ENCODE measurements around the gene CCDC106. TPM values are rescaled to one million over a fixed set of nuclear protein-coding genes. Genes with fewer than 3 reads are reported as not detected.

Gene CCDC106
- total RNA-seq, 1 experiment from 2014 or later: 17.4 TPM

DNA sequence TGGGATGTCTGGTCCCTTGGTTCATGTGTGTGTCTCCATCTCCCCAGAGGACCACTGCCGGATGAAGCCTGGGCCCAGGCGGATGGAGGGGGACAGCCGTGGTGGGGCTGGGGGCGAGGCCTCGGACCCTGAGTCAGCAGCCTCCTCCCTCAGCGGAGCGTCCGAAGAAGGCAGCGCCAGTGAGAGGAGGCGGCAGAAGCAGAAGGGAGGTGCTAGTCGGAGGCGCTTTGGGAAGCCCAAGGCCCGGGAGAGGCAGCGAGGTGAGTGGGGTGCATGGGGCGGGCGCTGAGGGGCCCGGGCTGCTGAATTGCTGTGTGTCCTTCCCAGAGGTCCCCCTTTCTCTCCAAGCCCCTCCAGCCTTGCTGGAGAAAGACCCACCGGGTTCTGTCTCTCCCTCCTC is 3.2 kb downstream of the CCDC106 start:
- no peaks in the 10 kb centered on the region for H3K9me3 ChIP-seq
- Mint-ChIP-seq H3K27me3 (ENCODE audit: insufficient read depth, unreplicated experiment) (no peaks in the 10 kb centered on the region), H3K27ac (ENCODE audit: unreplicated experiment) (peak overlapping the region; percentile 36), H3K4me3 (ENCODE audit: unreplicated experiment) (no peak overlapping the region), H3K9me3 (ENCODE audit: unreplicated experiment) (no peaks in the 10 kb centered on the region), H3K36me3 (ENCODE audit: insufficient read depth, unreplicated experiment) (peaks cover 75% of the 10 kb centered on the region), H3K4me1 (ENCODE audit: low read depth, unreplicated experiment) (peaks cover 5% of the 10 kb centered on the region)
- CTCF ChIA-PET: no interaction called here
- H3K36me3 ChIP-seq (ENCODE audit: control insufficient read depth, insufficient read depth, low read length): no peaks in the 10 kb centered on the region
- DNase-seq: no peak
- 0 out of 2 replicates have a peak, but pooled peaks cover 3% of the 10 kb centered on the region for H3K4me1 ChIP-seq
- TF ChIP-seq, protein P1, sequence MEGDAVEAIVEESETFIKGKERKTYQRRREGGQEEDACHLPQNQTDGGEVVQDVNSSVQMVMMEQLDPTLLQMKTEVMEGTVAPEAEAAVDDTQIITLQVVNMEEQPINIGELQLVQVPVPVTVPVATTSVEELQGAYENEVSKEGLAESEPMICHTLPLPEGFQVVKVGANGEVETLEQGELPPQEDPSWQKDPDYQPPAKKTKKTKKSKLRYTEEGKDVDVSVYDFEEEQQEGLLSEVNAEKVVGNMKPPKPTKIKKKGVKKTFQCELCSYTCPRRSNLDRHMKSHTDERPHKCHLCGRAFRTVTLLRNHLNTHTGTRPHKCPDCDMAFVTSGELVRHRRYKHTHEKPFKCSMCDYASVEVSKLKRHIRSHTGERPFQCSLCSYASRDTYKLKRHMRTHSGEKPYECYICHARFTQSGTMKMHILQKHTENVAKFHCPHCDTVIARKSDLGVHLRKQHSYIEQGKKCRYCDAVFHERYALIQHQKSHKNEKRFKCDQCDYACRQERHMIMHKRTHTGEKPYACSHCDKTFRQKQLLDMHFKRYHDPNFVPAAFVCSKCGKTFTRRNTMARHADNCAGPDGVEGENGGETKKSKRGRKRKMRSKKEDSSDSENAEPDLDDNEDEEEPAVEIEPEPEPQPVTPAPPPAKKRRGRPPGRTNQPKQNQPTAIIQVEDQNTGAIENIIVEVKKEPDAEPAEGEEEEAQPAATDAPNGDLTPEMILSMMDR (IDR thresholded peaks at IDR 0.05; ENCODE audit: insufficient read depth in 1 of 2, low read depth in 1 of 2, low read length in 1 of 2, severe bottlenecking in 1 of 2, unreplicated experiment in 1 of 2): no peak
- no peaks in the 10 kb centered on the region for H3K27me3 ChIP-seq (replicated peaks; ENCODE audit: control insufficient read depth, insufficient read depth, low read length)
- BruUV-seq (replicated peaks): no TSS peak
- intact Hi-C loops (cut with micrococcal nuclease; ENCODE audit: unreplicated experiment): loop anchor here (10.0 kb wide), 1 partner anchor 494 kb away; the partner anchor contains the start of gene ZNF444
- no peak overlapping the region for H3K4me3 ChIP-seq (ENCODE audit: low read depth, low read length)
- POLR2A ChIA-PET: no interaction called here

GRCh38 chr19:55652311-55653128 is 4.5 kb downstream of the CCDC106 start:
- TF ChIP-seq, protein P1 (IDR thresholded peaks at IDR 0.05; ENCODE audit: insufficient read depth in 1 of 2, low read depth in 1 of 2, low read length in 1 of 2, severe bottlenecking in 1 of 2, unreplicated experiment in 1 of 2): no peak
- H3K4me3 ChIP-seq (ENCODE audit: low read depth, low read length): no peak overlapping the region
- ChIA-PET POLR2A (no interaction called here), CTCF (interaction anchor here (0.6 to 1.0 kb wide), 5 partner anchors 15 to 224 kb away, joined by 3 to 9 read pairs (median 5); no protein-coding TSS in a partner anchor)
- no TSS peak for BruUV-seq (replicated peaks)
- no peaks in the 10 kb centered on the region for H3K36me3 ChIP-seq (ENCODE audit: control insufficient read depth, insufficient read depth, low read length)
- Mint-ChIP-seq H3K4me1 (ENCODE audit: low read depth, unreplicated experiment) (peaks cover 8% of the 10 kb centered on the region), H3K4me3 (ENCODE audit: unreplicated experiment) (peak overlapping the region; percentile 98), H3K9me3 (ENCODE audit: unreplicated experiment) (no peaks in the 10 kb centered on the region), H3K36me3 (ENCODE audit: insufficient read depth, unreplicated experiment) (peaks cover 63% of the 10 kb centered on the region), H3K27ac (ENCODE audit: unreplicated experiment) (peak overlapping the region; percentile 98), H3K27me3 (ENCODE audit: insufficient read depth, unreplicated experiment) (no peaks in the 10 kb centered on the region)
- H3K27me3 ChIP-seq (replicated peaks; ENCODE audit: control insufficient read depth, insufficient read depth, low read length): no peaks in the 10 kb centered on the region
- H3K9me3 ChIP-seq: no peaks in the 10 kb centered on the region
- H3K4me1 ChIP-seq: peaks cover 9% of the 10 kb centered on the region; the same call in 1 of the 2 replicates
- DNase-seq: no peak
- intact Hi-C loops (cut with micrococcal nuclease; ENCODE audit: unreplicated experiment): loop anchor here (10.0 kb wide), 1 partner anchor 492 kb away; the partner anchor contains the start of gene ZNF444

DNA sequence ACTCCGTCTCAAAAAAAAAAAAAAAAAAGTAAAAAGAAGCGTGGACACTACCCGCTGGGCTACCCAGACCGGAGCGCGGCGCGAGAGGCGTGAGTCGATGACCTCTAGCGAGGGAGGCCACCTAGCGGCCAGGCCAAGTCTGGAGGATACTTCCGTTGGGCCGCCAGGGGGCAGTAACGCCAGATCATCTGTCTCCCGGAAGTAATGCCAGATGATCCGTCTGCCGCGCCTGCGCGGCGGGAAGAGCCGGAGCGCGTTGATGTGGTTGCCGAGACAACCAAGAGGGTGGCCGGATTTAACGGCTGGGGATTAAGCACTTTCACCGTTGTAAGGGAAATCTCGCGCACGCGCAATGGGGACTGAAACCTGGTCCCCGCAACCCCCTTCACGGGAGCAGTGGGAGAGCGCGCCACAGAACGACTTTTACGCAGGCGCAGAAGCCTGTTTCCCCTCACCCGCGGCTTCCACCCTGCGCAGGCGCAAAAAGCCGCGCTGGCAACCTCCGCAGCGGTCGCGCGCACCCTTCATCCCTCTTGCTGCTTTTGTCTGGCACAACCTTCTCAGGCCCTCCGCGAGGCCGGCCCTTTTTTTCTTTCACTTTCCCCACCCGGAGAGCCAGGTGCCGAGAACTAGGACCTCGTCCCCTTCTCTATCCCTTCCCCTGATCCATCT is 5.8 kb downstream of the CCDC106 start:
- peak overlapping the region; percentile 87 for H3K4me3 ChIP-seq (ENCODE audit: low read depth, low read length)
- BruUV-seq (replicated peaks): TSS peak; percentile 51
- ChIA-PET CTCF (interaction anchor here (0.6 to 1.6 kb wide), 33 partner anchors 11 to 1479 kb away, joined by 3 to 53 read pairs (median 4); partner anchors contain the start of genes FIZ1, ISOC2, MBOAT7 and ZNF581), POLR2A (interaction anchor here (0.7 to 1.7 kb wide), 18 partner anchors 11 to 537 kb away, joined by 3 to 17 read pairs (median 8); partner anchors contain the start of genes FIZ1, HSPBP1, ISOC2 and KMT5C)
- Mint-ChIP-seq H3K36me3 (ENCODE audit: insufficient read depth, unreplicated experiment) (peaks cover 56% of the 10 kb centered on the region), H3K27ac (ENCODE audit: unreplicated experiment) (peak overlapping the region; percentile 98), H3K27me3 (ENCODE audit: insufficient read depth, unreplicated experiment) (no peaks in the 10 kb centered on the region), H3K4me1 (ENCODE audit: low read depth, unreplicated experiment) (peaks cover 8% of the 10 kb centered on the region), H3K9me3 (ENCODE audit: unreplicated experiment) (no peaks in the 10 kb centered on the region), H3K4me3 (ENCODE audit: unreplicated experiment) (peak overlapping the region; percentile 98)
- TF ChIP-seq, protein P1 (IDR thresholded peaks at IDR 0.05; ENCODE audit: insufficient read depth in 1 of 2, low read depth in 1 of 2, low read length in 1 of 2, severe bottlenecking in 1 of 2, unreplicated experiment in 1 of 2): peak; percentile 100
- peak; percentile 98 to 99 for DNase-seq
- H3K9me3 ChIP-seq: no peaks in the 10 kb centered on the region
- H3K27me3 ChIP-seq (replicated peaks; ENCODE audit: control insufficient read depth, insufficient read depth, low read length): no peaks in the 10 kb centered on the region
- H3K4me1 ChIP-seq: peaks cover 6% of the 10 kb centered on the region; the same call in 1 of the 2 replicates
- intact Hi-C loops (cut with micrococcal nuclease; ENCODE audit: unreplicated experiment): loop anchor here (2.0 to 10.0 kb wide), 3 partner anchors 13 to 491 kb away; partner anchors contain the start of genes EPN1, ZNF444 and ZNF580
- no peaks in the 10 kb centered on the region for H3K36me3 ChIP-seq (ENCODE audit: control insufficient read depth, insufficient read depth, low read length)
